IMR-90 (cell line): ENCODE measurements around the gene WDR70. TPM values are rescaled to one million over a fixed set of nuclear protein-coding genes. Genes with fewer than 3 reads are reported as not detected.
A peak's percentile ranks its signal among the peaks of the same experiment; 100 is the strongest.

Experiments
- ATAC-seq: fragments of 200-7000 bp; cut with Tn5 transposase; 2 replicates; pipeline ENCODE4 v1.9.1; 2020; ENCODE audit warnings: low read depth, mild to moderate bottlenecking, moderate library complexity
- BruUV-seq: library from RNA; stranded (reverse); fragments of 400-500 nt; replicated peaks from 2 replicates; lab custom pipeline; 2021; lab: Mats Ljungman, UMichigan
- CTCF ChIA-PET: fragments of 300-600 bp; formaldehyde crosslinking; extraction: SDS; loops from one replicate; lab custom pipeline; 2021; ENCODE audit warnings: antibody characterized with exemption; lab: Yijun Ruan, JAX
- POLR2A ChIA-PET: fragments of 300-600 bp; sonication (Branson Sonifier 250); formaldehyde crosslinking; loops from one replicate; lab custom pipeline; 2022; ENCODE audit warnings: antibody characterized with exemption; ENCODE audit not compliant: unreplicated experiment; lab: Charles Lee
- DNase-seq: peaks from one replicate; pipeline ENCODE4 v3.0.0; 2013
- H2AFZ ChIP-seq: replicated peaks from 2 replicates; pipeline ENCODE3; 2013; ENCODE audit warnings: low read length, mild to moderate bottlenecking; ENCODE audit not compliant: poor library complexity
- H2AK5ac ChIP-seq: 2 replicates; pipeline ENCODE4 v1.6.1; 2013; ENCODE audit warnings: low read depth, low read length, inconsistent platforms
- H2AK9ac ChIP-seq: replicated peaks from 2 replicates; pipeline ENCODE3; 2013; ENCODE audit warnings: mild to moderate bottlenecking, low read depth, low read length, moderate library complexity; ENCODE audit not compliant: poor library complexity
- H2BK120ac ChIP-seq: 2 replicates; pipeline ENCODE4 v1.6.1; 2013; ENCODE audit warnings: low read depth, low read length, inconsistent platforms
- H2BK15ac ChIP-seq: 3 replicates; pipeline ENCODE4 v1.6.1; 2013; ENCODE audit warnings: low read depth, low read length, inconsistent platforms
- H2BK20ac ChIP-seq: 2 replicates; pipeline ENCODE4 v1.6.1; 2013; ENCODE audit warnings: low read depth, mild to moderate bottlenecking, inconsistent platforms, low read length, moderate library complexity
- H2BK5ac ChIP-seq: 2 replicates; pipeline ENCODE4 v1.6.1; 2013; ENCODE audit warnings: mild to moderate bottlenecking, low read depth, low read length, inconsistent platforms; ENCODE audit not compliant: poor library complexity, severe bottlenecking
- H3K14ac ChIP-seq: replicated peaks from 2 replicates; pipeline ENCODE4 v1.6.1; 2013; ENCODE audit warnings: low read depth, low read length, inconsistent platforms
- H3K18ac ChIP-seq: 2 replicates; pipeline ENCODE4 v1.6.1; 2013; ENCODE audit warnings: low read depth, low read length, control low read depth
- H3K23ac ChIP-seq: 2 replicates; pipeline ENCODE4 v1.6.1; 2013; ENCODE audit warnings: low read depth, low read length, inconsistent platforms
- H3K27ac ChIP-seq: 2 replicates; pipeline ENCODE4 v1.5.1; 2013; ENCODE audit warnings: mild to moderate bottlenecking, control low read depth, low read length; ENCODE audit not compliant: insufficient read depth
- H3K27me3 ChIP-seq: 2 replicates; pipeline ENCODE4 v1.6.1; 2013; ENCODE audit warnings: low read length; ENCODE audit not compliant: control insufficient read depth, insufficient read depth
- H3K36me3 ChIP-seq: 2 replicates; pipeline ENCODE4 v1.6.1; 2013; ENCODE audit warnings: low read length, mixed read lengths; ENCODE audit not compliant: control insufficient read depth, insufficient read depth
- H3K4ac ChIP-seq: 2 replicates; pipeline ENCODE4 v1.6.1; 2013; ENCODE audit warnings: low read depth, low read length, inconsistent platforms
- H3K4me1 ChIP-seq: 2 replicates; pipeline ENCODE4 v1.6.1; 2013; ENCODE audit warnings: low read length, mixed read lengths; ENCODE audit not compliant: control insufficient read depth, insufficient read depth
- H3K4me2 ChIP-seq: 2 replicates; pipeline ENCODE4 v1.6.1; 2013; ENCODE audit warnings: low read depth, mild to moderate bottlenecking, control low read depth, low read length, moderate library complexity
- H3K4me3 ChIP-seq: 2 replicates; pipeline ENCODE4 v1.5.1; 2013; ENCODE audit warnings: low read depth, mild to moderate bottlenecking, control low read depth, low read length, moderate library complexity; ENCODE audit not compliant: insufficient read depth
- H3K56ac ChIP-seq: 2 replicates; pipeline ENCODE4 v1.6.1; 2013; ENCODE audit warnings: low read length, inconsistent platforms; ENCODE audit not compliant: insufficient read depth; ENCODE audit errors: extremely low read depth
- H3K79me1 ChIP-seq, 2 experiments: 2 replicates each; pipeline ENCODE4 v1.6.1; 2013; ENCODE audit warnings: low read length in 2 of 2, inconsistent platforms in 1 of 2, low read depth in 1 of 2
- H3K9ac ChIP-seq: 2 replicates; pipeline ENCODE4 v1.6.1; 2013; ENCODE audit warnings: low read depth, low read length, control low read depth
- H3K9me1 ChIP-seq: 2 replicates; pipeline ENCODE4 v1.6.1; 2013; ENCODE audit warnings: low read length, inconsistent platforms; ENCODE audit not compliant: insufficient read depth
- H3K9me3 ChIP-seq: 2 replicates; pipeline ENCODE4 v1.6.1; 2013; ENCODE audit warnings: low read length; ENCODE audit not compliant: control insufficient read depth, insufficient read depth
- H4K20me1 ChIP-seq: 2 replicates; pipeline ENCODE4 v1.6.1; 2013; ENCODE audit warnings: low read length, inconsistent platforms; ENCODE audit not compliant: insufficient read depth
- H4K5ac ChIP-seq: 2 replicates; pipeline ENCODE4 v1.6.1; 2013; ENCODE audit warnings: mild to moderate bottlenecking, low read depth, low read length, control low read depth
- H4K8ac ChIP-seq, 2 experiments: 2 replicates each; pipeline ENCODE4 v1.6.1; 2013; ENCODE audit warnings: low read depth in 2 of 2, low read length in 2 of 2, control low read depth in 1 of 2, inconsistent platforms in 1 of 2
- H4K91ac ChIP-seq: 2 replicates; pipeline ENCODE4 v1.6.1; 2013; ENCODE audit warnings: low read depth, low read length, inconsistent platforms; ENCODE audit not compliant: insufficient read depth
- BHLHE40 ChIP-seq: fragments of 150-350 bp; IDR thresholded peaks from 2 replicates; pipeline ENCODE4 v1.6.1; 2016; ENCODE audit warnings: mild to moderate bottlenecking, low read depth, low read length
- CEBPB ChIP-seq: IDR thresholded peaks from 2 replicates; pipeline ENCODE4 v1.6.1; 2012; ENCODE audit warnings: low read depth, low read length, improper control_type of control experiment
- NFE2L2 ChIP-seq: fragments of 150-350 bp; IDR thresholded peaks from 2 replicates; pipeline ENCODE4 v1.6.1; 2016; ENCODE audit warnings: low read depth, mild to moderate bottlenecking, low read length
- WGBS, 2 experiments: methylation state at CpG; one replicate each; pipeline versions ENCODE4 v1.1.5 to v1.1.7; 2013; ENCODE audit warnings: missing lambda C conversion rate in 2 of 2; ENCODE audit not compliant: insufficient read length in 1 of 2; ENCODE audit errors: extremely low coverage in 2 of 2; 5-methylcytosine and 5-hydroxymethylcytosine counted together
- dilution Hi-C: fragments of 300-500 bp; cut with HindIII; formaldehyde crosslinking; loops from one replicate; pipeline ENCODE4 v1.14.3; 2018; ENCODE audit warnings: low sequenced_read_pairs; ENCODE audit not compliant: unreplicated experiment
- in situ Hi-C: fragments of 300-500 bp; cut with MboI; formaldehyde crosslinking; loops from 3 replicates; pipeline ENCODE4 v1.14.3; 2019; ENCODE audit warnings: low sequenced_read_pairs, inconsistent platforms, mixed read lengths
- intact Hi-C: fragments of 100-400 bp; cut with micrococcal nuclease; formaldehyde crosslinking; loops from 2 replicates; pipeline ENCODE4 v1.10.0; 2022
- polyA plus RNA-seq, 3 experiments: library from polyadenylated mRNA; depleted of rRNA; stranded (reverse); fragments of >200 nt; gene quantifications; 2 replicates each; pipeline ENCODE4 v1.2.3, GENCODE V29; 2012; ENCODE audit warnings: low replicate concordance in 1 of 3
- total RNA-seq: library from RNA; depleted of rRNA; stranded (reverse); fragments of >200 nt; gene quantifications from 2 replicates; pipeline ENCODE4 v1.2.3, GENCODE V29; 2012
- TF ChIP-seq, protein P1 (sequence below): fragments of 150-350 bp; IDR thresholded peaks from 2 replicates; pipeline ENCODE4 v1.6.1; 2016; ENCODE audit warnings: low read depth, mild to moderate bottlenecking, low read length, moderate library complexity, borderline replicate concordance

WDR70 gene
- total and polyA plus RNA-seq, 2 of the 4 experiments (the other 2 are of a cell fraction) = 16.7 to 29.9 TPM

DNA sequence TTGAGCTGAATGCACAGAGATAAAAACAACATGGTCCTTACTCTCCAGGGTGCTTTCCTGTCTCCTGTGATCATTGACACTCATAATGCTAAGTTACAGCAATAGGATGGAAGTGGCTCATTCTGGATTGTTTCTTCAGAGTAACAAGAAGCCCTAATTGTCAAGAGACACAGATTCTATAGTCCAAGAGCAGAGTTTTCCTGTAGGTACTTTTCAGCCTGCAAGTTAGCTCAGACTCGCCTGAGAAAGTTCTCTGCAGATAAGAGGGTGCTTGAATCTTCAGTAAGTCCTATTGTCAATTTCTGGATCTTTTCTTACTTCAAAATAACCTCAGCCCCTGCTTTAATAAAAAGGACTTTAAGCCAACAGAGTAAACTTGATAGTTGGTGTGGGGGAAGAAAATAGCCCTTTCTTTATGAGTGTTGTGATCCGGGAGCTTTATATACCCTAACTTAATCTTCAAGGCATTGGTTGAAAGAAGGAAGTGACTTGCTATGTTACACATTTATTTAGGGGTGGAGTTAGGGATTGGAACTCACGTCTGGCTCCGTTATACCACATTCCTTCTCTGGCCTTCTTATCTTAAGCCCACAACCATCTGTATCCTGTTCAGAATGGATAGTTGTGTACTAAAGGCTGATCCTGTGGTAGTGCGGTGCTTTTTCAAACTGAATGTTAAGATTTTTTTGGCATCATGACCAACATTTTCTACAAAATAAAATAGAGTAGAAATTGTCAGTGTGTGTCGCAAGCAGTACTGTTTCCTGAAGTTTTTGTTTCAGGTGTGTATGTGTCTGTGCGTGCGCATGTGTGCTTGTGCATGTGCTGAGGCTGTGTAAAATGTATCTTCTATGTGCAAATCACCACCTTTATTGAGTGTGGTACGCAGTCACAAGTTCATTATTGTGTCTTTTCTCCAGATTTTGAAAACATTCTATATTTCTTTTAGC, 173.9 kb downstream of the WDR70 start:
- Histone ChIP-seq H3K79me1 (peaks cover 2 to 13% of the 10 kb centered on the region in 2 experiments; a peak in 1 of 4 replicates), H3K18ac (peak overlapping the region; percentile 29; the same call in 1 of the 2 replicates), H3K56ac (no peak overlapping the region), H3K9me3 (no peaks in the 10 kb centered on the region), H2BK15ac (no peak overlapping the region), H2BK120ac (no peak overlapping the region), H3K4me3 (no peak overlapping the region), H4K20me1 (no peaks in the 10 kb centered on the region), H3K14ac (0 out of 2 replicates have a peak overlapping the region, but pooled peaks have one; percentile 26), H2BK20ac (no peak overlapping the region), H3K23ac (peak overlapping the region; percentile 12; the same call in 1 of the 2 replicates), H2AFZ (no peak overlapping the region), H3K27ac (no peak overlapping the region), H3K27me3 (no peaks in the 10 kb centered on the region), H2AK5ac (no peak overlapping the region), H3K4me1 (peaks cover 7% of the 10 kb centered on the region; the same call in 1 of the 2 replicates), H3K4me2 (peak overlapping the region; percentile 61; the same call in 1 of the 2 replicates), H3K9me1 (no peaks in the 10 kb centered on the region), H2AK9ac (no peak overlapping the region), H4K91ac (no peak overlapping the region; the same call in 1 of the 2 replicates), H4K8ac (peak overlapping the region in 1 of 2 experiments; percentile 44; a peak in 2 of 4 replicates), H3K4ac (no peak overlapping the region), H3K9ac (no peak overlapping the region), H2BK5ac (peak overlapping the region; percentile 41), H3K36me3 (no peaks in the 10 kb centered on the region), H4K5ac (no peak overlapping the region; the same call in 1 of the 2 replicates)
- no TSS peak for BruUV-seq
- intact Hi-C loops = no loop called here
- DNase-seq = peak; percentile 90
- ATAC-seq = peak; percentile 89
- ChIA-PET POLR2A (no interaction called here), CTCF (no interaction called here)
- dilution Hi-C loops = no loop called here
- no CpG with 5 or more reads among the region's 9 CpGs for WGBS, 2 experiments
- in situ Hi-C loops = no loop called here
- TF ChIP-seq CEBPB (peak; percentile 59; the same call in 1 of the 2 replicates), BHLHE40 (no peak), NFE2L2 (no peak)
- TF ChIP-seq, protein P1, sequence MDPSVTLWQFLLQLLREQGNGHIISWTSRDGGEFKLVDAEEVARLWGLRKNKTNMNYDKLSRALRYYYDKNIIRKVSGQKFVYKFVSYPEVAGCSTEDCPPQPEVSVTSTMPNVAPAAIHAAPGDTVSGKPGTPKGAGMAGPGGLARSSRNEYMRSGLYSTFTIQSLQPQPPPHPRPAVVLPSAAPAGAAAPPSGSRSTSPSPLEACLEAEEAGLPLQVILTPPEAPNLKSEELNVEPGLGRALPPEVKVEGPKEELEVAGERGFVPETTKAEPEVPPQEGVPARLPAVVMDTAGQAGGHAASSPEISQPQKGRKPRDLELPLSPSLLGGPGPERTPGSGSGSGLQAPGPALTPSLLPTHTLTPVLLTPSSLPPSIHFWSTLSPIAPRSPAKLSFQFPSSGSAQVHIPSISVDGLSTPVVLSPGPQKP = no peak
